CD4-positive, alpha-beta T cell treated with Interleukin-15 for 1 hour (primary cell): ENCODE results near the gene C20orf141.
"Not testable (repeated sequence)": the region's sequence is repeated elsewhere in the genome, so short reads cannot be mapped to it uniquely, and the experiment has no call there.

Experiments used
- DNase-seq: peaks from one replicate; pipeline ENCODE4 v3.0.0-alpha.2; 2020

Gene C20orf141

GRCh38 chr20:2799688-2800520 lies 14.9 kb upstream of the C20orf141 start:
- DNase-seq = no peak

DNA sequence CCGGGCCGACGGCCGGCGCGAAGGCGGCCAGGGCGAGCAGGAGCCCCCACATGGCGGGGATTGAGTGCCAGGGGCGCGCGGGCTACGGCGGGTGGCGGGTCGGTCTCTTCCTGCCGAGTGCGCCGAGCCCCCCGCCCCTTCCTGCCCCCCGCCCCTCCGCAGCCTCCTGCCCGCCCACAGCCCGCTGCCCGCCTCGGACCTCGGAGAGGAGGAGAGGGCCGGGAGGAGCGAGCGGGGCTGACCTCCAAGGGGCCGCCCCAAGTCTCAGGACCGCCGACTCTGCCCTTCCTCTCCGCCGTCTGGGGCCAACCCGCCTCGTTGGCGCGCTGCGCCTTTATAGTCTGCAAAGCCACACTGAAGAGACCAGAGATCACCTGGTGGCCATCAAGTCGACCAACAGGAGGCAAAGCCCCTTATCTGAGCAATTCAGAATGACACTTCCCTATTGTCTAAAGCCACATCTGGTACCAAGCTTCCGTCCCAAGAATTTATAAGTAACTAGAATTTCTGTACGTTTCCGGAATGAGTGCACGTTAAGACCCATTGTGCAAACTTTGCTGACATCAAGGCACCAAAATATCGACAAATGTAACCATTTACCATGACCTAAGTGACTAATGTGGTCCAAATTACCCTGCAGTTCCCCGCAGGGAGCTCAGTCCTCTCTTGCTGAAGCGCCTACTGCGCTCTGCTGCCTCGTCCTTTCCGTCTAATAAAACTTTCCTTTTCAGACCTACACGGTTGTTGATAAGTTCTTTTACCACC lies 14.1 kb upstream of the C20orf141 start, which contains the start of gene CPXM1:
Gene CPXM1 (minus strand): TSS at position 107 of the 765 bp plus-strand sequence. CDS start 55 bp downstream, at position 52.
- no peak for DNase-seq

DNA sequence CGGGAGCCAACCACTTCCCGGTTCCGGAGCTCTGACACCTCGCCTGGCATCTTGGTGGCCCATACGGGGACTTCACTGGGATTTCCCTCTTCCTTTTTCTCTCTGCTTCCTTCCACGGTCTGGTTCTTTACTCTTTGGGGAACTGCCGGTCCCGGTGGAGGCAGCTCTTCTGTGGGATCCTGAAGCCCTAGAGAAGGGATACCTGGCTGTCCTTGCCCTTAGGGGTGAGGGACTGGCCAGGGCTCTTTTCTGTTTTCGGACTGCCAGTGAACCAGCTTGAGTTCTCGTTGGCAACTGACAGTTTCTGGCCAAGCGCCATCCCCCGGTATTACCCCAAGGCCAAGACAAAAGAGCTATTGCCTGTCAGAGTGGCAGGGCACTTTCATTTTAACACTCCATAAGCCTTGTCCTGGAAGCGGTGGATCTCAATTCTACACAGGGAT lies 13.5 kb upstream of the C20orf141 start:
- no peak for DNase-seq

- DNase-seq = no peak
Observed at GRCh38 chr20:2804041-2804828, 10.6 kb upstream of the C20orf141 start.

GRCh38 chr20:2804852-2805688 lies 9.7 kb upstream of the C20orf141 start:
- no peak for DNase-seq

- no peak for DNase-seq
Observed at GRCh38 chr20:2805689-2806350, 9.0 kb upstream of the C20orf141 start.

- no peak for DNase-seq
Observed at GRCh38 chr20:2806351-2806701, 8.5 kb upstream of the C20orf141 start.

DNA sequence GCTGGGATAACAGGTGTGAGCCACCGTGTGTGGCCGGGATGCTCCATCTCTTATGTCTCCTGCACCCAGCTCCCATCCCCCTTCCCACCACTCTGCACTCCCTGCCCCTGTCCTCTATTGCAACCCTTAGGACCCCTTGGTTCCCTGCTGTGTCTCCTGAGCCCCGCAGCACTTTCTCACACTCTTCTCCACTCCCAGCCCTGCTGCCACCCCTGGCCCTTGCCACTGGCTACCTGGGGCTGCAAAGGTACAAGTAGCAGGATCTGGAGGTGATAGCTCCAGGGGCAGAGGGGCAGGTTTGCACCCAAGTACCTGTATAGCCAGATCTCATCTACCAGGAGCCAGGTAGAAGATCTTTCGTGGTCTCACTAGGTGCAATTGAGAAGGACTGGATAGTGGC lies 7.8 kb upstream of the C20orf141 start:
- no peak for DNase-seq

GRCh38 chr20:2807929-2808328 lies 6.9 kb upstream of the C20orf141 start:
- not testable (repeated sequence) for DNase-seq

- DNase-seq = no peak
Observed at GRCh38 chr20:2809690-2810089, 5.1 kb upstream of the C20orf141 start.

GRCh38 chr20:2812189-2812588 lies 2.6 kb upstream of the C20orf141 start:
- no peak for DNase-seq

- DNase-seq = no peak
Observed at GRCh38 chr20:2814076-2814475, 711 bp upstream of the C20orf141 start.

DNA sequence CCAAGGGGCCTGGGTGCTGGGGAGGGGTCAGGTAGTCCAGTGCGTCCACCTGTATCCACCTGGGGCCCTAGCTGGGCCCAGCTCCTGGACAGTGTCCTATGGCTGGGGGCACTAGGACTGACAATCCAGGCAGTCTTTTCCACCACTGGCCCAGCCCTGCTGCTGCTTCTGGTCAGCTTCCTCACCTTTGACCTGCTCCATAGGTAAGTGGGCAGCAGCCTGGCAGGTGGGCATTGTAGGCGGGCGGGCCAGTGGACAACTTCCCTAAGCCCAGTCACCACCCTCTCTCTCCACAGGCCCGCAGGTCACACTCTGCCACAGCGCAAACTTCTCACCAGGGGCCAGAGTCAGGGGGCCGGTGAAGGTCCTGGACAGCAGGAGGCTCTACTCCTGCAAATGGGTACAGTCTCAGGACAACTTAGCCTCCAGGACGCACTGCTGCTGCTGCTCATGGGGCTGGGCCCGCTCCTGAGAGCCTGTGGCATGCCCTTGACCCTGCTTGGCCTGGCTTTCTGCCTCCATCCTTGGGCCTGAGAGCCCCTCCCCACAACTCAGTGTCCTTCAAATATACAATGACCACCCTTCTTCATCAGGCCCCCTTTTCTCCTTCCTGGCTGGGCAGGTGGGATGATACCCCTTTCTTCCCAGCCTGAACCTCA lies 584 bp downstream of the C20orf141 start:
- no peak for DNase-seq

DNA sequence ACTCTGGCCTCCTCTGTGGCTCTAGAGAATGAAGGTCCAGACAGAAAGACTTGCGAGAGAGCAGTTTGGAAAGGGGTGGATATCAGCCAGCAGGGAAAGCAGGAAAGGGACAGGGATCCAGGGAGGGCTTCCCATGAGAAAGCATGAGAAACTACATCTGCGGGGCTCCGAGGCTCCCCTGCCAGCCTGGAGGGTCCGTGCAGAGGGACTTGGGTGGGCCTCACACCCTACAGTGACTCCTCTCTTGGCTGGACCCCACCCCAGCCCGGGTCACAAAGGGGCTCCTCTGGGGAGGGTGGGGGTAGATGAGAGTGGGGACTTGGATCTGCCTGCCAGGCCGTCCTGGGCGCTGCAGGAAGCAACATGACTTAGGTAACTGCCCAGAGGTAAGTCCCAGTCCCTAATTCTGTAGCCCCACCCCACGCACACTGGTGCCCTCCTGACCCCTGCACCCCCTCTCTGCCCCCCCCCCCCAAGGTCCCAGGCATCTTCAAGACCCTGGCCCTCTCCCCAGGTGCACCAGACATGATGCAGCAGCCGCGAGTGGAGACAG lies 1.3 kb downstream of the C20orf141 start, which contains the start of gene TMEM239:
Gene TMEM239 (plus strand): TSS at position 335 of the 553 bp plus-strand sequence. CDS start 191 bp downstream, at position 526.
- DNase-seq = no peak

DNA sequence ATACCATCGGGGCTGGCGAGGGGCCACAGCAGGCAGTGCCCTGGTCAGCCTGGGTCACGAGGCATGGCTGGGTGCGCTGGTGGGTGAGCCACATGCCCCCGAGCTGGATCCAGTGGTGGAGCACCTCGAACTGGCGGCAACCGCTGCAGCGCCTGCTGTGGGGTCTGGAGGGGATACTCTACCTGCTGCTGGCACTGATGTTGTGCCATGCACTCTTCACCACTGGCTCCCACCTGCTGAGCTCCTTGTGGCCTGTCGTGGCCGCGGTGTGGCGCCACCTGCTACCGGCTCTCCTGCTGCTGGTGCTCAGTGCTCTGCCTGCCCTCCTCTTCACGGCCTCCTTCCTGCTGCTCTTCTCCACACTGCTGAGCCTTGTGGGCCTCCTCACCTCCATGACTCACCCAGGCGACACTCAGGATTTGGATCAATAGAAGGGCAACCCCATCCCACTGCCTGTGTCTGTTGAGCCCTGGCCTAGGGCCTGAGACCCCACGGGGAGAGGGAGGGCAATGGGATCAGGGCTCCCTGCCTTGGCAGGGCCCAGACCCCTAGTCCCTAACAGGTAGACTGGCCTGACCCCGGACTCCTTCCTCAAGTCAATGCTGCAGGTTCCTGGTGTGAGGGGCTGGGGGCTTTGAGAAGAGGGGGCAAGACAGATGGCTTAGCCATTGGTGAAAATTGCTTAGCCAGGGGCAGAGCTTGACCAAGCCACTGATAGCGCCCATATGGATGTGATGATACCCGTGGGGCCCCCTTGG lies 2.0 kb downstream of the C20orf141 start:
- no peak for DNase-seq

DNA sequence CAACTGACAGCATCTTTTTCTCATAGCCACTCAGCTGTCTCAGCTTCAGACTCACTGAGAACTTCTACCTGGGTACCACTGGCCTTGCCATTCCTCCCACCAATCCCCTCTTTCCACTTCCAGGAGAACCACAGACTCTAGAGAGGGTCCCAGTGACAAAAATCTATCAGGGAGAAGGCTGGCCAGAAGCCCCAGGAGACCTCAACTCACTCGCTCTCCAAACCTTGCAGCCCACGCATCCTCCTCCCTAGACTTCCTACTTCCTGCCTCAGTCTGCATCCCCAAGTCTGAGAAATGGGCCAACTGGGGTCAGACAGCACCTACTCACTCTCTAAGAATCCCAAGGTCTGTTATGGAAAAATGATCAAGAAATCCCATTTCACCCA lies 2.5 kb downstream of the C20orf141 start:
- DNase-seq = no peak

DNA sequence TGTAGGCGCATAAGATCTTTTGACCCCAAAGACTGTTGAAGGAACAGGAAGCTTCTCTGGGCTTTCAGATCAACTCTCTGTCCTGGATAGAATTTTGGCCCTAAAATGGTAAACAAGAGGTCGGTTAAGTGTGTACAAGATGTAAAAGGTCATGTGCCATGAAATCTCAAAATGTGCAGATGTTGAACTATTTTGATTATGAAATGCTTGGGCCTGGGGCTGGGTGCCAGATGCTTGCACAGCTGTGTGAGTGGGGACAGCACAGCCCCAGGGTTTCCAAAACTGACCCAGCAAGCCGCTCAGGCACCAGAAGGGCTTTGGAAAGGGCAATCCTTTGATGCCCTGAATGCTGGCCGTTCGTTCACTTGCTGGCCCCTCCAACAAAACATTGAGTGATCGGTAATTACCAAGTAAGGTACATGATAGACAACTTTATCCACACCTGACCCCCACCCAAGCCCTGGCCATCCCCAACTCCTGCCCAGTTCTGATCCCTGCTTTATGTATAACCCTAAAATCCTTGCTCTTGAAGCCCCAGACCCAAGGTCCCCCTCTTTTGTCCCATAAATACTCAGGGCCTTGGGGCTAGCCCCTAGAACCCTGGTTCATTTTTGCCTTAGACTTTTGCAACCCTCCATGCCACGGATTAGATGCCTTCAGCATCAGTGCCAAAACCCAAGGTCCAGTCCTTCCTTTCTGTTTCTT lies 3.3 kb downstream of the C20orf141 start:
- no peak for DNase-seq

- no peak for DNase-seq
Observed at GRCh38 chr20:2820084-2820895, 5.5 kb downstream of the C20orf141 start.
